HCT116 (cell line): Measurements from ENCODE around the gene SYNPO.

Source experiments
- CTCF ChIP-seq, 3 experiments: fragments of 200-600 bp in 1 of 3; sonication (generic) in 1 of 3; IDR thresholded peaks in 2 of 3; conservative IDR thresholded peaks in 1 of 3; 2 replicates each; pipeline ENCODE4 v1.5.1; 2012 to 2017; ENCODE audit warnings: low read depth in 2 of 3, low read length in 2 of 3, antibody characterized with exemption in 1 of 3, borderline replicate concordance in 1 of 3, control low read depth in 1 of 3, mild to moderate bottlenecking in 1 of 3, mixed read lengths in 1 of 3, mixed run types in 1 of 3, moderate library complexity in 1 of 3; ENCODE audit not compliant: insufficient read depth in 1 of 3
- EGR1 ChIP-seq: IDR thresholded peaks from 2 replicates; pipeline ENCODE4 v1.6.1; 2012; ENCODE audit warnings: low read depth
- EZH2 ChIP-seq: fragments of 200-600 bp; sonication (generic); IDR thresholded peaks from 2 replicates; pipeline ENCODE4 v1.6.1; 2017; ENCODE audit warnings: antibody characterized with exemption, mixed run types
- FOSL1 ChIP-seq: IDR thresholded peaks from 2 replicates; pipeline ENCODE4 v1.6.1; 2012; ENCODE audit warnings: low read depth
- POLR2A ChIP-seq: IDR thresholded peaks from 2 replicates; pipeline ENCODE4 v1.7.0; 2011; ENCODE audit warnings: borderline replicate concordance; ENCODE audit not compliant: insufficient read depth, insufficient read length; ENCODE audit errors: extremely low read depth
- SIN3A ChIP-seq: IDR thresholded peaks from 2 replicates; pipeline ENCODE4 v1.6.1; 2012; ENCODE audit warnings: low read depth

- TF ChIP-seq CTCF (IDR thresholded peaks at IDR 0.05 in 2 of 3, conservative IDR thresholded peaks at IDR 0.05 in 1 of 3; ENCODE audit: borderline replicate concordance in 1 of 3, insufficient read depth in 1 of 3, low read depth in 2 of 3, low read length in 2 of 3) (no peak), SIN3A (no peak), EZH2 (no peak), POLR2A (no peak), EGR1 (no peak), FOSL1 (no peak)
These were observed 18.3 kb downstream of the SYNPO start for GRCh38 chr5:150658699-150659265.
